WTC11 (cell line): Measurements from ENCODE around the gene FCMR. TPM values are rescaled to one million over a fixed set of nuclear protein-coding genes. Genes with fewer than 3 reads are reported as not detected.
A peak's percentile ranks its signal among the peaks of the same experiment; 100 is the strongest.

Experiments used
- ATAC-seq: fragments of 200-7000 bp; cut with Tn5 transposase; 2 replicates; pipeline ENCODE4 v1.10.0; 2021; ENCODE audit warnings: mild to moderate bottlenecking, moderate library complexity
- CTCF ChIA-PET: fragments of 300-600 bp; sonication (Branson Sonifier 250); formaldehyde crosslinking; loops from one replicate; lab custom pipeline; 2021; ENCODE audit warnings: antibody characterized with exemption; lab: Charles Lee
- POLR2A ChIA-PET: fragments of 350-600 bp; sonication (Branson Sonifier 250); formaldehyde crosslinking; loops from one replicate; lab custom pipeline; 2021; ENCODE audit warnings: antibody characterized with exemption; lab: Charles Lee
- DNase-seq: peaks from one replicate; pipeline ENCODE4 v3.0.0; 2021; ENCODE audit warnings: low spot score
- H3K27ac Mint-ChIP-seq: 2 replicates; pipeline ENCODE4 v1.8.0; 2021; ENCODE audit warnings: mixed read lengths
- H3K27me3 Mint-ChIP-seq: 2 replicates; pipeline ENCODE4 v1.8.0; 2021; ENCODE audit warnings: low read depth, mild to moderate bottlenecking, moderate library complexity, mixed read lengths
- H3K36me3 Mint-ChIP-seq: 2 replicates; pipeline ENCODE4 v1.8.0; 2021; ENCODE audit warnings: mixed read lengths
- H3K4me1 Mint-ChIP-seq: 2 replicates; pipeline ENCODE4 v1.8.0; 2022; ENCODE audit warnings: mixed read lengths
- H3K4me3 Mint-ChIP-seq: 2 replicates; pipeline ENCODE4 v1.8.0; 2021; ENCODE audit warnings: mild to moderate bottlenecking, moderate library complexity, mixed read lengths
- H3K9me3 Mint-ChIP-seq: 2 replicates; pipeline ENCODE4 v1.8.0; 2021; ENCODE audit warnings: mixed read lengths
- CBFB ChIP-seq: sonication (generic); formaldehyde crosslinking; IDR thresholded peaks from 2 replicates; pipeline ENCODE4 v1.8.1; 2022; ENCODE audit warnings: mild to moderate bottlenecking, low read depth, missing genetic modification reagents
- CREM ChIP-seq: sonication (generic); formaldehyde crosslinking; IDR thresholded peaks from 2 replicates; pipeline ENCODE4 v1.8.1; 2022; ENCODE audit warnings: mild to moderate bottlenecking, missing genetic modification reagents, moderate library complexity
- ELF4 ChIP-seq: sonication (generic); formaldehyde crosslinking; IDR thresholded peaks from 2 replicates; pipeline ENCODE4 v1.8.1; 2022; ENCODE audit warnings: low read depth, mild to moderate bottlenecking, moderate library complexity, missing genetic modification reagents
- ESRRA ChIP-seq: sonication (generic); formaldehyde crosslinking; IDR thresholded peaks from 2 replicates; pipeline ENCODE4 v1.8.1; 2022; ENCODE audit warnings: mild to moderate bottlenecking, missing genetic modification reagents, borderline replicate concordance
- FOXJ3 ChIP-seq: sonication (generic); formaldehyde crosslinking; IDR thresholded peaks from 2 replicates; pipeline ENCODE4 v1.9.0; 2021; ENCODE audit warnings: missing genetic modification reagents, mild to moderate bottlenecking, borderline replicate concordance
- FOXK1 ChIP-seq: sonication (generic); formaldehyde crosslinking; IDR thresholded peaks from 2 replicates; pipeline ENCODE4 v1.8.0; 2022; ENCODE audit warnings: mild to moderate bottlenecking, moderate library complexity, missing genetic modification reagents
- GRHL2 ChIP-seq: fragments of 250-450 bp; sonication (Bioruptor Pico); IDR thresholded peaks from 2 replicates; pipeline ENCODE4 v1.8.0; 2022; ENCODE audit warnings: mild to moderate bottlenecking, moderate library complexity; ENCODE audit not compliant: insufficient replicate concordance, severe bottlenecking
- GTF2I ChIP-seq: fragments of 250-450 bp; sonication (Bioruptor Pico); conservative IDR thresholded peaks from 2 replicates; pipeline ENCODE4 v1.4.0; 2021; ENCODE audit warnings: mild to moderate bottlenecking
- IRF2 ChIP-seq: sonication (generic); formaldehyde crosslinking; IDR thresholded peaks from 2 replicates; pipeline ENCODE4 v1.8.0; 2022; ENCODE audit warnings: low read depth, missing genetic modification reagents, borderline replicate concordance
- JUN ChIP-seq: sonication (generic); formaldehyde crosslinking; IDR thresholded peaks from 2 replicates; pipeline ENCODE4 v1.8.0; 2023; ENCODE audit warnings: mild to moderate bottlenecking, missing genetic modification reagents
- NR2C2 ChIP-seq: sonication (generic); formaldehyde crosslinking; IDR thresholded peaks from 2 replicates; pipeline ENCODE4 v1.8.0; 2022; ENCODE audit warnings: mild to moderate bottlenecking, missing genetic modification reagents
- SMAD4 ChIP-seq: sonication (generic); formaldehyde crosslinking; IDR thresholded peaks from 2 replicates; pipeline ENCODE4 v1.8.0; 2022; ENCODE audit warnings: mild to moderate bottlenecking, missing genetic modification reagents
- TEAD1 ChIP-seq: sonication (generic); formaldehyde crosslinking; IDR thresholded peaks from 2 replicates; pipeline ENCODE4 v1.8.0; 2022; ENCODE audit warnings: mild to moderate bottlenecking, missing genetic modification reagents
- ZBTB21 ChIP-seq: sonication (generic); formaldehyde crosslinking; IDR thresholded peaks from 2 replicates; pipeline ENCODE4 v1.8.1; 2023; ENCODE audit warnings: mild to moderate bottlenecking, missing genetic modification reagents, borderline replicate concordance
- ZNF219 ChIP-seq: sonication (generic); formaldehyde crosslinking; IDR thresholded peaks from 2 replicates; pipeline ENCODE4 v1.8.0; 2023; ENCODE audit warnings: missing genetic modification reagents, mild to moderate bottlenecking, borderline replicate concordance
- ZNF317 ChIP-seq: sonication (generic); formaldehyde crosslinking; IDR thresholded peaks from 2 replicates; pipeline ENCODE4 v1.8.1; 2023; ENCODE audit warnings: low read depth, mild to moderate bottlenecking, moderate library complexity, missing genetic modification reagents, borderline replicate concordance
- ZNF416 ChIP-seq: fragments of 250-450 bp; sonication (Bioruptor Pico); IDR thresholded peaks from 2 replicates; pipeline ENCODE4 v1.9.0; 2021; ENCODE audit warnings: mild to moderate bottlenecking, inconsistent platforms
- total RNA-seq: library from RNA; stranded (reverse); gene quantifications from 3 replicates; pipeline ENCODE4 v1.2.3, GENCODE V29; 2021
- TF ChIP-seq, protein P1 (sequence below): fragments of 200-600 bp; IDR thresholded peaks from 2 replicates; pipeline ENCODE4 v1.8.0; 2022; ENCODE audit warnings: antibody characterized with exemption
- TF ChIP-seq, protein P2 (sequence below): sonication (generic); formaldehyde crosslinking; IDR thresholded peaks from 2 replicates; pipeline ENCODE4 v1.8.1; 2022; ENCODE audit warnings: low read depth, mild to moderate bottlenecking, moderate library complexity, missing genetic modification reagents, borderline replicate concordance
- TF ChIP-seq, protein P3 (sequence below): fragments of 250-450 bp; sonication (Bioruptor Pico); IDR thresholded peaks from 2 replicates; pipeline ENCODE4 v2.1.2; 2022; ENCODE audit warnings: mild to moderate bottlenecking, moderate library complexity
- TF ChIP-seq, protein P4 (sequence below): sonication (generic); formaldehyde crosslinking; IDR thresholded peaks from 2 replicates; pipeline ENCODE4 v1.8.0; 2022; ENCODE audit warnings: mild to moderate bottlenecking, missing genetic modification reagents
- TF ChIP-seq, protein P5 (sequence below): fragments of 250-450 bp; sonication (Bioruptor Pico); IDR thresholded peaks from 2 replicates; pipeline ENCODE4 v1.8.0; 2021; ENCODE audit warnings: mild to moderate bottlenecking
- TF ChIP-seq, protein P6 (sequence below): sonication (generic); formaldehyde crosslinking; conservative IDR thresholded peaks from 2 replicates; pipeline ENCODE4 v1.8.1; 2022; ENCODE audit warnings: mild to moderate bottlenecking, missing genetic modification reagents
- TF ChIP-seq, protein P7 (sequence below): sonication (generic); formaldehyde crosslinking; IDR thresholded peaks from 2 replicates; pipeline ENCODE4 v1.8.1; 2022; ENCODE audit warnings: low read depth, missing genetic modification reagents, borderline replicate concordance

Gene FCMR
- total RNA-seq, 1 experiment from 2014 or later, result 1.0 TPM

DNA sequence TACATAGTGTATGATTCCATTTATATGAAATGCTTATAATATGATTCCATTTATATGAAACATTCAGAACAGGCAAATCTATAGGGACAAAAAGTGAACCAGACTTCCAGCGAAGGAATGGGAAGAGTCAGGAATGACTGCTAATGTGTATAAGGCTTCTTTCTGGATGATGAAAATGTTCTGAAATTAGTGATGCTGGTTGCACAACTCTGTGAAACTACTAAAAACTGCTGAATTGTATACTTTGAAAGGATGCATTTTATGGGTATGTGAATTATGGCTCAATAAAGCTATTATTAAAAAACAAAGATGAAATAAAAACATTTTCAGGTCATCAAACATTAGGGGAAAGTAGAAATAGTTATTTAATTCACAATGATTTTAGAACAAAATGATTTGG lies 38.6 kb downstream of the FCMR start:
- CTCF ChIA-PET, result interaction anchor here (0.9 to 1.9 kb wide), 6 partner anchors 12 to 108 kb away, joined by 3 to 9 read pairs (median 3); no protein-coding TSS in a partner anchor
- no peaks in the 10 kb centered on the region; the same call in 1 of the 2 replicates for H3K27me3 Mint-ChIP-seq
- POLR2A ChIA-PET, result no interaction called here

DNA sequence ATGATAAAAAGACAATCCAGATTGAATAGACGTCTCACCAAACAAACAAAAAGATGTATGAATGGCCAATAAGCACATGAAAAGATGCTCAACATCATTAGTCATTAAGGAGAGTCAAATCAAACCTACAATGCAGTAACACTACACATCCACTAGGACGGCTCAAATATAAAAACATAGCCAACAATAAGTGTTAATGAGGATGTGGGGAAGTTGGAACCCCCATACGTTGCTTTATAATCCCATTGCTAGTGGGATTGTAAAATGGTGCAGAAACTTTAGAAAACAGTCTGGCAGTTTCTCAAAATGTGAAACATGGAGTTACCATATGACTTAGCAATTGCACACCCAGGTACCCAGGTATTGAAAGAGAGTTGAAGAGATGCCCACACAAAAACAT lies 39.2 kb downstream of the FCMR start:
- DNase-seq, result no peak
- CTCF ChIA-PET, result interaction anchor here (1.5 kb wide), 1 partner anchor 108 kb away, joined by 3 read pairs; no protein-coding TSS in a partner anchor
- Mint-ChIP-seq H3K9me3 (peaks cover 33% of the 10 kb centered on the region), H3K27me3 (no peaks in the 10 kb centered on the region; the same call in none of the 2 replicates), H3K4me3 (no peak overlapping the region), H3K27ac (no peak overlapping the region), H3K36me3 (peaks cover 10% of the 10 kb centered on the region), H3K4me1 (no peaks in the 10 kb centered on the region)
- TF ChIP-seq, protein P1, sequence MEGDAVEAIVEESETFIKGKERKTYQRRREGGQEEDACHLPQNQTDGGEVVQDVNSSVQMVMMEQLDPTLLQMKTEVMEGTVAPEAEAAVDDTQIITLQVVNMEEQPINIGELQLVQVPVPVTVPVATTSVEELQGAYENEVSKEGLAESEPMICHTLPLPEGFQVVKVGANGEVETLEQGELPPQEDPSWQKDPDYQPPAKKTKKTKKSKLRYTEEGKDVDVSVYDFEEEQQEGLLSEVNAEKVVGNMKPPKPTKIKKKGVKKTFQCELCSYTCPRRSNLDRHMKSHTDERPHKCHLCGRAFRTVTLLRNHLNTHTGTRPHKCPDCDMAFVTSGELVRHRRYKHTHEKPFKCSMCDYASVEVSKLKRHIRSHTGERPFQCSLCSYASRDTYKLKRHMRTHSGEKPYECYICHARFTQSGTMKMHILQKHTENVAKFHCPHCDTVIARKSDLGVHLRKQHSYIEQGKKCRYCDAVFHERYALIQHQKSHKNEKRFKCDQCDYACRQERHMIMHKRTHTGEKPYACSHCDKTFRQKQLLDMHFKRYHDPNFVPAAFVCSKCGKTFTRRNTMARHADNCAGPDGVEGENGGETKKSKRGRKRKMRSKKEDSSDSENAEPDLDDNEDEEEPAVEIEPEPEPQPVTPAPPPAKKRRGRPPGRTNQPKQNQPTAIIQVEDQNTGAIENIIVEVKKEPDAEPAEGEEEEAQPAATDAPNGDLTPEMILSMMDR, result peak; percentile 49
- no peak for TF ChIP-seq JUN
- no peak for TF ChIP-seq ZNF317
- TF ChIP-seq ZBTB21 (CRISPR knock-in tag), result no peak
- no peak for ATAC-seq
- POLR2A ChIA-PET, result no interaction called here

More for the DNA sequence above, 38.6 kb downstream of the FCMR start:
- ATAC-seq, result no peak
- H3K36me3 Mint-ChIP-seq, result peaks cover 5% of the 10 kb centered on the region
- no peak for TF ChIP-seq CBFB
- no peak for TF ChIP-seq ELF4 (CRISPR knock-in tag)
- no peak for TF ChIP-seq ZNF219 (CRISPR knock-in tag)
- no peak for TF ChIP-seq IRF2 (CRISPR knock-in tag)
- no peak for TF ChIP-seq SMAD4
- TF ChIP-seq GRHL2 (CRISPR knock-in tag), result no peak
- TF ChIP-seq ESRRA, result no peak
- no peak for TF ChIP-seq GTF2I (CRISPR knock-in tag)
- TF ChIP-seq FOXK1 (CRISPR knock-in tag), result no peak
- TF ChIP-seq FOXJ3, result no peak
- TF ChIP-seq, protein P2, sequence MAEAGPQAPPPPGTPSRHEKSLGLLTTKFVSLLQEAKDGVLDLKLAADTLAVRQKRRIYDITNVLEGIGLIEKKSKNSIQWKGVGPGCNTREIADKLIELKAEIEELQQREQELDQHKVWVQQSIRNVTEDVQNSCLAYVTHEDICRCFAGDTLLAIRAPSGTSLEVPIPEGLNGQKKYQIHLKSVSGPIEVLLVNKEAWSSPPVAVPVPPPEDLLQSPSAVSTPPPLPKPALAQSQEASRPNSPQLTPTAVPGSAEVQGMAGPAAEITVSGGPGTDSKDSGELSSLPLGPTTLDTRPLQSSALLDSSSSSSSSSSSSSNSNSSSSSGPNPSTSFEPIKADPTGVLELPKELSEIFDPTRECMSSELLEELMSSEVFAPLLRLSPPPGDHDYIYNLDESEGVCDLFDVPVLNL, result no peak
- no peak for TF ChIP-seq TEAD1
- no peak for TF ChIP-seq ZNF416
- H3K27ac Mint-ChIP-seq, result no peak overlapping the region
- peaks cover 27% of the 10 kb centered on the region for H3K9me3 Mint-ChIP-seq
- no peak overlapping the region for H3K4me3 Mint-ChIP-seq
- no peaks in the 10 kb centered on the region for H3K4me1 Mint-ChIP-seq
- no peak for DNase-seq

DNA sequence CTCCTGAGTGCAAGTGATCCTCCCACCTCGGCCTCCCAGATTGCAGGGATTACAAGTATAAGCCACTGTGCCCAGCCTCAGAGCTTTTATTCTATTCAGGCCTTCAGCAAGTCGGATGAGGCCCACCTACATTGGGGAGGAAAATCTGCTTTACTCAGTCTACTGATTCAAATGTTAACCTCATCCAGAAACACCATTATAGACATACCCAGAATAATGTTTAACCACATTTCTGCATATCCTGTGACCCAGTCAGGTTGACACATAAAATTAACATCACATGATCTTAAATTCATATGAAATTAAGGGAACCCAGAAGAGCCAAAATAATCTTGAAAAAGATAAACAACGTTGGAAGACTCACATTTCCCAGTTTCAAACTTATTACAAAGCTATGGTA lies 41.4 kb downstream of the FCMR start:
- Mint-ChIP-seq H3K27ac (no peak overlapping the region), H3K4me3 (no peak overlapping the region), H3K36me3 (peaks cover 22% of the 10 kb centered on the region), H3K9me3 (peaks cover 56% of the 10 kb centered on the region), H3K4me1 (no peaks in the 10 kb centered on the region), H3K27me3 (no peaks in the 10 kb centered on the region; the same call in none of the 2 replicates)
- ATAC-seq (no peak), DNase-seq (no peak)
- TF ChIP-seq, protein P3, sequence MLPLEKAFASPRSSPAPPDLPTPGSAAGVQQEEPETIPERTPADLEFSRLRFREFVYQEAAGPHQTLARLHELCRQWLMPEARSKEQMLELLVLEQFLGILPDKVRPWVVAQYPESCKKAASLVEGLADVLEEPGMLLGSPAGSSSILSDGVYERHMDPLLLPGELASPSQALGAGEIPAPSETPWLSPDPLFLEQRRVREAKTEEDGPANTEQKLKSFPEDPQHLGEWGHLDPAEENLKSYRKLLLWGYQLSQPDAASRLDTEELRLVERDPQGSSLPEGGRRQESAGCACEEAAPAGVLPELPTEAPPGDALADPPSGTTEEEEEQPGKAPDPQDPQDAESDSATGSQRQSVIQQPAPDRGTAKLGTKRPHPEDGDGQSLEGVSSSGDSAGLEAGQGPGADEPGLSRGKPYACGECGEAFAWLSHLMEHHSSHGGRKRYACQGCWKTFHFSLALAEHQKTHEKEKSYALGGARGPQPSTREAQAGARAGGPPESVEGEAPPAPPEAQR (CRISPR knock-in tag), result no peak
- TF ChIP-seq FOXJ3, result no peak
- TF ChIP-seq, protein P4, sequence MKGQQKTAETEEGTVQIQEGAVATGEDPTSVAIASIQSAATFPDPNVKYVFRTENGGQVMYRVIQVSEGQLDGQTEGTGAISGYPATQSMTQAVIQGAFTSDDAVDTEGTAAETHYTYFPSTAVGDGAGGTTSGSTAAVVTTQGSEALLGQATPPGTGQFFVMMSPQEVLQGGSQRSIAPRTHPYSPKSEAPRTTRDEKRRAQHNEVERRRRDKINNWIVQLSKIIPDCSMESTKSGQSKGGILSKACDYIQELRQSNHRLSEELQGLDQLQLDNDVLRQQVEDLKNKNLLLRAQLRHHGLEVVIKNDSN (CRISPR knock-in tag), result no peak
- no peak for TF ChIP-seq GTF2I (CRISPR knock-in tag)
- TF ChIP-seq, protein P5, sequence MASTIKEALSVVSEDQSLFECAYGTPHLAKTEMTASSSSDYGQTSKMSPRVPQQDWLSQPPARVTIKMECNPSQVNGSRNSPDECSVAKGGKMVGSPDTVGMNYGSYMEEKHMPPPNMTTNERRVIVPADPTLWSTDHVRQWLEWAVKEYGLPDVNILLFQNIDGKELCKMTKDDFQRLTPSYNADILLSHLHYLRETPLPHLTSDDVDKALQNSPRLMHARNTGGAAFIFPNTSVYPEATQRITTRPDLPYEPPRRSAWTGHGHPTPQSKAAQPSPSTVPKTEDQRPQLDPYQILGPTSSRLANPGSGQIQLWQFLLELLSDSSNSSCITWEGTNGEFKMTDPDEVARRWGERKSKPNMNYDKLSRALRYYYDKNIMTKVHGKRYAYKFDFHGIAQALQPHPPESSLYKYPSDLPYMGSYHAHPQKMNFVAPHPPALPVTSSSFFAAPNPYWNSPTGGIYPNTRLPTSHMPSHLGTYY (CRISPR knock-in tag), result no peak
- no peak for TF ChIP-seq CREM (CRISPR knock-in tag)
- no peak for TF ChIP-seq NR2C2 (CRISPR knock-in tag)
- TF ChIP-seq, protein P6, sequence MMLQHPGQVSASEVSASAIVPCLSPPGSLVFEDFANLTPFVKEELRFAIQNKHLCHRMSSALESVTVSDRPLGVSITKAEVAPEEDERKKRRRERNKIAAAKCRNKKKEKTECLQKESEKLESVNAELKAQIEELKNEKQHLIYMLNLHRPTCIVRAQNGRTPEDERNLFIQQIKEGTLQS (CRISPR knock-in tag), result no peak
- TF ChIP-seq FOXK1 (CRISPR knock-in tag), result no peak
- TF ChIP-seq, protein P7, sequence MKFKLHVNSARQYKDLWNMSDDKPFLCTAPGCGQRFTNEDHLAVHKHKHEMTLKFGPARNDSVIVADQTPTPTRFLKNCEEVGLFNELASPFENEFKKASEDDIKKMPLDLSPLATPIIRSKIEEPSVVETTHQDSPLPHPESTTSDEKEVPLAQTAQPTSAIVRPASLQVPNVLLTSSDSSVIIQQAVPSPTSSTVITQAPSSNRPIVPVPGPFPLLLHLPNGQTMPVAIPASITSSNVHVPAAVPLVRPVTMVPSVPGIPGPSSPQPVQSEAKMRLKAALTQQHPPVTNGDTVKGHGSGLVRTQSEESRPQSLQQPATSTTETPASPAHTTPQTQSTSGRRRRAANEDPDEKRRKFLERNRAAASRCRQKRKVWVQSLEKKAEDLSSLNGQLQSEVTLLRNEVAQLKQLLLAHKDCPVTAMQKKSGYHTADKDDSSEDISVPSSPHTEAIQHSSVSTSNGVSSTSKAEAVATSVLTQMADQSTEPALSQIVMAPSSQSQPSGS (CRISPR knock-in tag), result no peak
- CTCF ChIA-PET, result no interaction called here
- POLR2A ChIA-PET, result no interaction called here
